HepG2 (cell line): ENCODE data around the gene SMURF1. TPM values are rescaled to one million over a fixed set of nuclear protein-coding genes. Genes with fewer than 3 reads are reported as not detected.

ENCODE experiments used
- ARID4A ChIP-seq: sonication (generic); formaldehyde crosslinking; IDR thresholded peaks from 2 replicates; pipeline ENCODE4 v1.5.0; 2020; ENCODE audit warnings: mild to moderate bottlenecking, missing genetic modification reagents, borderline replicate concordance
- BCL6 ChIP-seq: IDR thresholded peaks from 2 replicates; pipeline ENCODE4 v1.6.1; 2016; ENCODE audit warnings: missing genetic modification reagents, missing compliant biosample characterization
- CCAR2 ChIP-seq: fragments of 200-400 bp; formaldehyde crosslinking; optimal IDR thresholded peaks from 2 replicates; pipeline ENCODE3; 2018; ENCODE audit warnings: low read depth, mild to moderate bottlenecking, low read length, moderate library complexity
- CEBPG ChIP-seq: IDR thresholded peaks from 2 replicates; pipeline ENCODE4 v1.6.1; 2016
- DBP ChIP-seq: sonication (generic); formaldehyde crosslinking; IDR thresholded peaks from 2 replicates; pipeline ENCODE4 v1.4.0; 2020; ENCODE audit warnings: missing genetic modification reagents; ENCODE audit errors: not compliant biosample characterization
- ERF ChIP-seq: IDR thresholded peaks from 2 replicates; pipeline ENCODE4 v1.6.1; 2018; ENCODE audit warnings: missing biosample characterization, missing genetic modification reagents
- FOXP1 ChIP-seq, 2 experiments: fragments of 450-650 bp in 1 of 2; IDR thresholded peaks; 2 replicates each; pipeline ENCODE4 v1.6.1; 2017 to 2018; ENCODE audit warnings: antibody characterized with exemption in 1 of 2
- KDM5B ChIP-seq: sonication (generic); formaldehyde crosslinking; IDR thresholded peaks from 2 replicates; pipeline ENCODE4 v1.4.0; 2020; ENCODE audit warnings: missing genetic modification reagents, mild to moderate bottlenecking, borderline replicate concordance
- KLF16 ChIP-seq, 2 experiments: sonication (generic) in 1 of 2; formaldehyde crosslinking in 1 of 2; IDR thresholded peaks; 2 replicates each; pipeline versions ENCODE4 v1.6.1 to v1.8.0; 2016 to 2023; ENCODE audit warnings: missing genetic modification reagents in 2 of 2, missing compliant biosample characterization in 1 of 2
- NCOA2 ChIP-seq: sonication (generic); formaldehyde crosslinking; IDR thresholded peaks from 2 replicates; pipeline ENCODE4 v1.8.0; 2022; ENCODE audit warnings: inconsistent platforms
- SNAPC4 ChIP-seq: sonication (generic); formaldehyde crosslinking; IDR thresholded peaks from 2 replicates; pipeline ENCODE4 v1.4.0; 2020; ENCODE audit warnings: mild to moderate bottlenecking, missing genetic modification reagents
- SP2 ChIP-seq: sonication (generic); formaldehyde crosslinking; IDR thresholded peaks from 2 replicates; pipeline ENCODE4 v1.5.1; 2020; ENCODE audit warnings: mild to moderate bottlenecking, missing genetic modification reagents
- TBL1XR1 ChIP-seq: fragments of 150-350 bp; IDR thresholded peaks from 2 replicates; pipeline ENCODE4 v1.6.1; 2014; ENCODE audit warnings: borderline replicate concordance, low read length; ENCODE audit not compliant: partially characterized antibody
- ZNF136 ChIP-seq: sonication (generic); formaldehyde crosslinking; IDR thresholded peaks from 2 replicates; pipeline ENCODE4 v1.8.1; 2022; ENCODE audit warnings: low read depth, mild to moderate bottlenecking, moderate library complexity, missing genetic modification reagents
- ZNF512 ChIP-seq: sonication (generic); formaldehyde crosslinking; IDR thresholded peaks from 2 replicates; pipeline ENCODE4 v1.4.0; 2020; ENCODE audit warnings: mild to moderate bottlenecking, missing genetic modification reagents
- polyA plus RNA-seq, 8 experiments: library from polyadenylated mRNA; depleted of rRNA in 3 of 8; stranded (reverse) in 7 of 8; unstranded in 1 of 8; fragments of >200 nt; fragmentation: Illumina TruSeq in 4 of 8; extraction: Trizol in 4 of 8; gene quantifications; 2 replicates each; pipeline versions ENCODE4 v1.2.1 to v1.2.3, GENCODE V29; 2011 to 2016; ENCODE audit warnings: low read depth in 4 of 8, missing spikeins in 1 of 8, mixed read lengths in 1 of 8; ENCODE audit not compliant: insufficient read depth in 1 of 8
- total RNA-seq, 5 experiments: library from RNA; depleted of rRNA; stranded (reverse); fragments of >200 nt; fragmentation: Illumina TruSeq; extraction: Trizol; gene quantifications; 2 replicates each; pipeline ENCODE4 v1.2.3, GENCODE V29; 2016; ENCODE audit warnings: low read depth in 1 of 5
- TF ChIP-seq, protein P1 (sequence below): sonication (generic); formaldehyde crosslinking; IDR thresholded peaks from 2 replicates; pipeline ENCODE4 v1.5.0; 2020; ENCODE audit warnings: mild to moderate bottlenecking, missing genetic modification reagents, borderline replicate concordance

Gene SMURF1
- total and polyA plus RNA-seq, 2 of the 13 experiments (the other 11 are each of a cell fraction or from before 2014, with no cell fraction given): 8.3 to 11.1 TPM

DNA sequence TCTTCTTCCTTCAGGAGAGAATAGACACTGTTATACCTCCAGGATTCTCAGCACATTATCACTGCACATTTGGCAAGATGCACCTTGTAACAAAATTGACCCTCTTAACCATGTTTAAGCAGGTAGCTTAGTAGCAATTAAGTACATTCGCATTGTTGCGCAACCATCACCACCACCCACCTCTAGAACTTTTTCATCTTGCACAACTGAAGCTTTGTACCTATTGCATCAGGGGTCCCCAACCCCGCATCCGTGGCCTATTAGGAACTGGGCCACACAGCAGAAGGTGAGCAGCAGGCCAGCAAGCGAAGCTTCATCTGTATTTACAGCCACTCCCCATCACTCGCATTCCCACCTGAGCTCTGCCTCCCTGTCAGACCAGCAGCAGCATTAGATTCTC, 29.9 kb upstream of the SMURF1 start (continued):
- TF ChIP-seq NCOA2 (peak; percentile 40; the same call in 1 of the 2 replicates), ZNF136 (CRISPR knock-in tag) (no peak), FOXP1 (IDR thresholded peaks at IDR 0.05) (no peak), FOXP1 (CRISPR knock-in tag; IDR thresholded peaks at IDR 0.05) (no peak), ERF (no peak), CEBPG (peak; percentile 99), ARID4A (CRISPR knock-in tag) (peak; percentile 40; the same call in 1 of the 2 replicates), ZNF512 (CRISPR knock-in tag) (no peak), KDM5B (CRISPR knock-in tag) (no peak), BCL6 (CRISPR knock-in tag) (peak; percentile 32; the same call in 1 of the 2 replicates), DBP (CRISPR knock-in tag) (no peak), KLF16 (CRISPR knock-in tag; IDR thresholded peaks at IDR 0.05) (peak in 1 of 2 experiments; percentile 88; a peak in 2 of 4 replicates), CCAR2 (no peak), TBL1XR1 (peak; percentile 53), SP2 (CRISPR knock-in tag) (no peak), SNAPC4 (CRISPR knock-in tag) (no peak)
- TF ChIP-seq, protein P1, sequence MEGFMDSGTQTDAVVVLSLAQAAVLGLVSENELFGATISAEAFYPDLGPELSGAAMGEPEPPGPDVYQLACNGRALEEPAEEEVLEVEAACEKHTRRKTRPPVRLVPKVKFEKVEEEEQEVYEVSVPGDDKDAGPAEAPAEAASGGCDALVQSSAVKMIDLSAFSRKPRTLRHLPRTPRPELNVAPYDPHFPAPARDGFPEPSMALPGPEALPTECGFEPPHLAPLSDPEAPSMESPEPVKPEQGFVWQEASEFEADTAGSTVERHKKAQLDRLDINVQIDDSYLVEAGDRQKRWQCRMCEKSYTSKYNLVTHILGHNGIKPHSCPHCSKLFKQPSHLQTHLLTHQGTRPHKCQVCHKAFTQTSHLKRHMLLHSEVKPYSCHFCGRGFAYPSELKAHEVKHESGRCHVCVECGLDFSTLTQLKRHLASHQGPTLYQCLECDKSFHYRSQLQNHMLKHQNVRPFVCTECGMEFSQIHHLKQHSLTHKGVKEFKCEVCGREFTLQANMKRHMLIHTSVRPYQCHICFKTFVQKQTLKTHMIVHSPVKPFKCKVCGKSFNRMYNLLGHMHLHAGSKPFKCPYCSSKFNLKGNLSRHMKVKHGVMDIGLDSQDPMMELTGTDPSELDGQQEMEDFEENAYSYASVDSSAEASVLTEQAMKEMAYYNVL (CRISPR knock-in tag): no peak
